IMR-90 (cell line): ENCODE results near the gene HNRNPR. TPM values are rescaled to one million over a fixed set of nuclear protein-coding genes. Genes with fewer than 3 reads are reported as not detected.
A peak's percentile ranks its signal among the peaks of the same experiment; 100 is the strongest.

Experiments
- ATAC-seq: fragments of 200-7000 bp; cut with Tn5 transposase; 2 replicates; pipeline ENCODE4 v1.9.1; 2020; ENCODE audit warnings: low read depth, mild to moderate bottlenecking, moderate library complexity
- BruUV-seq: library from RNA; stranded (reverse); fragments of 400-500 nt; replicated peaks from 2 replicates; lab custom pipeline; 2021; lab: Mats Ljungman, UMichigan
- CTCF ChIA-PET: fragments of 300-600 bp; formaldehyde crosslinking; extraction: SDS; loops from one replicate; lab custom pipeline; 2021; ENCODE audit warnings: antibody characterized with exemption; lab: Yijun Ruan, JAX
- POLR2A ChIA-PET: fragments of 300-600 bp; sonication (Branson Sonifier 250); formaldehyde crosslinking; loops from one replicate; lab custom pipeline; 2022; ENCODE audit warnings: antibody characterized with exemption; ENCODE audit not compliant: unreplicated experiment; lab: Charles Lee
- DNase-seq: peaks from one replicate; pipeline ENCODE4 v3.0.0; 2013
- H2AFZ ChIP-seq: replicated peaks from 2 replicates; pipeline ENCODE3; 2013; ENCODE audit warnings: low read length, mild to moderate bottlenecking; ENCODE audit not compliant: poor library complexity
- H2AK5ac ChIP-seq: 2 replicates; pipeline ENCODE4 v1.6.1; 2013; ENCODE audit warnings: low read depth, low read length, inconsistent platforms
- H2AK9ac ChIP-seq: replicated peaks from 2 replicates; pipeline ENCODE3; 2013; ENCODE audit warnings: mild to moderate bottlenecking, low read depth, low read length, moderate library complexity; ENCODE audit not compliant: poor library complexity
- H2BK120ac ChIP-seq: 2 replicates; pipeline ENCODE4 v1.6.1; 2013; ENCODE audit warnings: low read depth, low read length, inconsistent platforms
- H2BK15ac ChIP-seq: 3 replicates; pipeline ENCODE4 v1.6.1; 2013; ENCODE audit warnings: low read depth, low read length, inconsistent platforms
- H2BK20ac ChIP-seq: 2 replicates; pipeline ENCODE4 v1.6.1; 2013; ENCODE audit warnings: low read depth, mild to moderate bottlenecking, inconsistent platforms, low read length, moderate library complexity
- H2BK5ac ChIP-seq: 2 replicates; pipeline ENCODE4 v1.6.1; 2013; ENCODE audit warnings: mild to moderate bottlenecking, low read depth, low read length, inconsistent platforms; ENCODE audit not compliant: poor library complexity, severe bottlenecking
- H3K14ac ChIP-seq: replicated peaks from 2 replicates; pipeline ENCODE4 v1.6.1; 2013; ENCODE audit warnings: low read depth, low read length, inconsistent platforms
- H3K18ac ChIP-seq: 2 replicates; pipeline ENCODE4 v1.6.1; 2013; ENCODE audit warnings: low read depth, low read length, control low read depth
- H3K23ac ChIP-seq: 2 replicates; pipeline ENCODE4 v1.6.1; 2013; ENCODE audit warnings: low read depth, low read length, inconsistent platforms
- H3K27ac ChIP-seq: 2 replicates; pipeline ENCODE4 v1.5.1; 2013; ENCODE audit warnings: mild to moderate bottlenecking, control low read depth, low read length; ENCODE audit not compliant: insufficient read depth
- H3K27me3 ChIP-seq: 2 replicates; pipeline ENCODE4 v1.6.1; 2013; ENCODE audit warnings: low read length; ENCODE audit not compliant: control insufficient read depth, insufficient read depth
- H3K36me3 ChIP-seq: 2 replicates; pipeline ENCODE4 v1.6.1; 2013; ENCODE audit warnings: low read length, mixed read lengths; ENCODE audit not compliant: control insufficient read depth, insufficient read depth
- H3K4ac ChIP-seq: 2 replicates; pipeline ENCODE4 v1.6.1; 2013; ENCODE audit warnings: low read depth, low read length, inconsistent platforms
- H3K4me1 ChIP-seq: 2 replicates; pipeline ENCODE4 v1.6.1; 2013; ENCODE audit warnings: low read length, mixed read lengths; ENCODE audit not compliant: control insufficient read depth, insufficient read depth
- H3K4me2 ChIP-seq: 2 replicates; pipeline ENCODE4 v1.6.1; 2013; ENCODE audit warnings: low read depth, mild to moderate bottlenecking, control low read depth, low read length, moderate library complexity
- H3K4me3 ChIP-seq: 2 replicates; pipeline ENCODE4 v1.5.1; 2013; ENCODE audit warnings: low read depth, mild to moderate bottlenecking, control low read depth, low read length, moderate library complexity; ENCODE audit not compliant: insufficient read depth
- H3K56ac ChIP-seq: 2 replicates; pipeline ENCODE4 v1.6.1; 2013; ENCODE audit warnings: low read length, inconsistent platforms; ENCODE audit not compliant: insufficient read depth; ENCODE audit errors: extremely low read depth
- H3K79me1 ChIP-seq, 2 experiments: 2 replicates each; pipeline ENCODE4 v1.6.1; 2013; ENCODE audit warnings: low read length in 2 of 2, inconsistent platforms in 1 of 2, low read depth in 1 of 2
- H3K9ac ChIP-seq: 2 replicates; pipeline ENCODE4 v1.6.1; 2013; ENCODE audit warnings: low read depth, low read length, control low read depth
- H3K9me1 ChIP-seq: 2 replicates; pipeline ENCODE4 v1.6.1; 2013; ENCODE audit warnings: low read length, inconsistent platforms; ENCODE audit not compliant: insufficient read depth
- H3K9me3 ChIP-seq: 2 replicates; pipeline ENCODE4 v1.6.1; 2013; ENCODE audit warnings: low read length; ENCODE audit not compliant: control insufficient read depth, insufficient read depth
- H4K20me1 ChIP-seq: 2 replicates; pipeline ENCODE4 v1.6.1; 2013; ENCODE audit warnings: low read length, inconsistent platforms; ENCODE audit not compliant: insufficient read depth
- H4K5ac ChIP-seq: 2 replicates; pipeline ENCODE4 v1.6.1; 2013; ENCODE audit warnings: mild to moderate bottlenecking, low read depth, low read length, control low read depth
- H4K8ac ChIP-seq, 2 experiments: 2 replicates each; pipeline ENCODE4 v1.6.1; 2013; ENCODE audit warnings: low read depth in 2 of 2, low read length in 2 of 2, control low read depth in 1 of 2, inconsistent platforms in 1 of 2
- H4K91ac ChIP-seq: 2 replicates; pipeline ENCODE4 v1.6.1; 2013; ENCODE audit warnings: low read depth, low read length, inconsistent platforms; ENCODE audit not compliant: insufficient read depth
- CHD1 ChIP-seq: IDR thresholded peaks from 2 replicates; pipeline ENCODE4 v1.6.1; 2012; ENCODE audit warnings: low read depth, low read length, improper control_type of control experiment
- FOS ChIP-seq: fragments of 150-350 bp; IDR thresholded peaks from 2 replicates; pipeline ENCODE4 v1.6.1; 2016; ENCODE audit warnings: low read depth, low read length
- MAFK ChIP-seq: IDR thresholded peaks from 2 replicates; pipeline ENCODE4 v1.6.1; 2012; ENCODE audit warnings: low read depth, low read length, improper control_type of control experiment
- MAZ ChIP-seq: IDR thresholded peaks from 2 replicates; pipeline ENCODE4 v1.6.1; 2012; ENCODE audit warnings: low read depth, mild to moderate bottlenecking, low read length, improper control_type of control experiment, moderate library complexity, borderline replicate concordance
- MXI1 ChIP-seq: IDR thresholded peaks from 2 replicates; pipeline ENCODE4 v1.6.1; 2012; ENCODE audit warnings: low read depth, mild to moderate bottlenecking, low read length, moderate library complexity, borderline replicate concordance
- POLR2A ChIP-seq: IDR thresholded peaks from 2 replicates; pipeline ENCODE4 v1.6.1; 2012; ENCODE audit warnings: mild to moderate bottlenecking, low read depth, low read length
- RFX5 ChIP-seq: IDR thresholded peaks from 2 replicates; pipeline ENCODE4 v1.8.0; 2012; ENCODE audit warnings: low read depth, mild to moderate bottlenecking, low read length, moderate library complexity
- USF2 ChIP-seq: fragments of 150-350 bp; IDR thresholded peaks from 2 replicates; pipeline ENCODE4 v1.6.1; 2017; ENCODE audit warnings: mild to moderate bottlenecking, antibody characterized with exemption, low read length, low read depth
- WGBS, 2 experiments: methylation state at CpG; one replicate each; pipeline versions ENCODE4 v1.1.5 to v1.1.7; 2013; ENCODE audit warnings: missing lambda C conversion rate in 2 of 2; ENCODE audit not compliant: insufficient read length in 1 of 2; ENCODE audit errors: extremely low coverage in 2 of 2; 5-methylcytosine and 5-hydroxymethylcytosine counted together
- dilution Hi-C: fragments of 300-500 bp; cut with HindIII; formaldehyde crosslinking; loops from one replicate; pipeline ENCODE4 v1.14.3; 2018; ENCODE audit warnings: low sequenced_read_pairs; ENCODE audit not compliant: unreplicated experiment
- in situ Hi-C: fragments of 300-500 bp; cut with MboI; formaldehyde crosslinking; loops from 3 replicates; pipeline ENCODE4 v1.14.3; 2019; ENCODE audit warnings: low sequenced_read_pairs, inconsistent platforms, mixed read lengths
- intact Hi-C: fragments of 100-400 bp; cut with micrococcal nuclease; formaldehyde crosslinking; loops from 2 replicates; pipeline ENCODE4 v1.10.0; 2022
- polyA plus RNA-seq, 3 experiments: library from polyadenylated mRNA; depleted of rRNA; stranded (reverse); fragments of >200 nt; gene quantifications; 2 replicates each; pipeline ENCODE4 v1.2.3, GENCODE V29; 2012; ENCODE audit warnings: low replicate concordance in 1 of 3
- total RNA-seq: library from RNA; depleted of rRNA; stranded (reverse); fragments of >200 nt; gene quantifications from 2 replicates; pipeline ENCODE4 v1.2.3, GENCODE V29; 2012

HNRNPR gene
- total and polyA plus RNA-seq, 2 of the 4 experiments (the other 2 are of a cell fraction), result 99.7 to 111 TPM

- TF ChIP-seq USF2, result peak; percentile 29; the same call in 1 of the 2 replicates
- peak; percentile 54 for TF ChIP-seq POLR2A
- peak; percentile 81 for TF ChIP-seq MAZ
- no peak for TF ChIP-seq RFX5
- no peak for TF ChIP-seq MAFK
- 0 out of 2 replicates have a peak, but pooled peaks have one; percentile 14 for TF ChIP-seq MXI1
- 0 out of 2 replicates have a peak, but pooled peaks have one; percentile 46 for TF ChIP-seq CHD1
- peak; percentile 57; the same call in 1 of the 2 replicates for TF ChIP-seq FOS
- Histone ChIP-seq H3K23ac (peak overlapping the region; percentile 99), H2AK5ac (peak overlapping the region; percentile 81), H3K4me3 (peak overlapping the region; percentile 67), H2AK9ac (peak overlapping the region; percentile 59), H2AFZ (peak overlapping the region; percentile 92), H3K27me3 (no peaks in the 10 kb centered on the region), H3K27ac (peak overlapping the region; percentile 95), H4K8ac (peak overlapping the region; percentile 99), H3K4me2 (peak overlapping the region; percentile 86), H3K56ac (peak overlapping the region; percentile 97), H3K9ac (peak overlapping the region; percentile 93), H3K9me3 (peaks cover 13% of the 10 kb centered on the region), H2BK5ac (peak overlapping the region; percentile 86), H3K9me1 (peaks cover 9% of the 10 kb centered on the region), H3K4ac (peak overlapping the region; percentile 99), H3K36me3 (peaks cover 21% of the 10 kb centered on the region), H4K5ac (peak overlapping the region; percentile 91), H2BK120ac (peak overlapping the region; percentile 86), H3K18ac (peak overlapping the region; percentile 86), H3K14ac (peak overlapping the region; percentile 99), H3K4me1 (peaks cover 15% of the 10 kb centered on the region), H2BK15ac (peak overlapping the region; percentile 89; the same call in 1 of the 3 replicates), H2BK20ac (peak overlapping the region; percentile 4; the same call in 1 of the 2 replicates), H3K79me1 (peaks cover 35 to 57% of the 10 kb centered on the region in 2 experiments), H4K20me1 (no peaks in the 10 kb centered on the region), H4K91ac (peak overlapping the region; percentile 98)
- dilution Hi-C loops, result no loop called here
- intact Hi-C loops, result loop anchor here (1.0 kb wide), 1 partner anchor 24 kb away; the partner anchor contains the start of gene HNRNPR
- ChIA-PET POLR2A (interaction anchor here (0.5 to 1.1 kb wide), 5 partner anchors 13 to 108 kb away, joined by 3 to 11 read pairs (median 4); partner anchors contain the start of gene HNRNPR), CTCF (interaction anchor here (0.6 to 1.7 kb wide), 2 partner anchors 20 to 36 kb away, joined by 3 to 7 read pairs; no protein-coding TSS in a partner anchor)
- in situ Hi-C loops, result no loop called here
- BruUV-seq, result no TSS peak
- peak; percentile 89 for ATAC-seq
- DNase-seq, result peak; percentile 99
- 4% methylated on average over 29 of the region's 41 CpGs; no CpG with 5 or more reads in 1 of the 2 experiments for WGBS, 2 experiments
These were observed 23.9 kb upstream of the HNRNPR start for GRCh38 chr1:23367791-23368561.
